Esophagus squamous epithelium (tissue), 4 donors: ENCODE measurements around the gene MAGIX.

Experiments used
- CTCF ChIP-seq, 6 experiments: fragments of 450-650 bp in 4 of 6; fragments of 200-600 bp in 2 of 6; sonication (generic) in 2 of 6; IDR thresholded peaks; one replicate each; pipeline ENCODE4 v1.5.1; 2016 to 2019; ENCODE audit warnings: antibody characterized with exemption in 6 of 6, mild to moderate bottlenecking in 4 of 6, moderate library complexity in 4 of 6
- POLR2A ChIP-seq, 4 donors: fragments of 450-650 bp; IDR thresholded peaks; one replicate each; pipeline ENCODE4 v1.6.1; 2017; ENCODE audit warnings: antibody characterized with exemption in 4 of 4, mild to moderate bottlenecking in 4 of 4, moderate library complexity in 3 of 4

DNA sequence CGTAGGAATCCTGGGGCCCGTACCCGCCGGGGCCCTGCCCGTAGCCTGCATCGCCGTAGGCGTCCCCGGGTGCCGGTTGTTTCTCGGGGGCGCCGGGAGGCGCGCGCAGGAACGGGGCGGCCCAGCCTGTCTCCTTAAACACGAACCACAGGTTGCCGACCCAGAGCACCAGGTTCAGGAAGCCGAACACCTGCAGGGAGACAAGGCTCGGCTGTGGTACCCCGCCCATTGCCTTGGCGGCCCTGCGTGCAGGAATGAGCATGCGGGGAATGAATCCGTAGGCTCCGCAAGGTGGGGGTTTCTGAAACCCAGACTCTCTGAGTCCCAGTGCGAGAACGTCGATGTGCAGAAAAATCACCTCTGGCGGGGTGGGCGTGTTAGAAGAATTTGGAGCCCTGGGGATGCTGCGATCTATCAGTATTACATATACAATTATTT, 29.0 kb downstream of the MAGIX start:
- TF ChIP-seq CTCF (IDR thresholded peaks at IDR 0.05), result no peak
- no peak for TF ChIP-seq POLR2A (IDR thresholded peaks at IDR 0.05)
